ES-I3 (cell line): ENCODE results near the gene MEIS1.

Source experiments
- H3K36me3 ChIP-seq: 2 replicates; pipeline ENCODE4 v1.6.1; 2013; ENCODE audit warnings: mild to moderate bottlenecking, low read length, control low read depth, moderate library complexity; ENCODE audit not compliant: insufficient read depth
- H3K4me1 ChIP-seq: 2 replicates; pipeline ENCODE4 v1.6.1; 2013; ENCODE audit warnings: mild to moderate bottlenecking, control low read depth, low read length; ENCODE audit not compliant: insufficient read depth
- H3K9ac ChIP-seq: 2 replicates; pipeline ENCODE4 v1.6.1; 2013; ENCODE audit warnings: low read depth, mild to moderate bottlenecking, low read length, moderate library complexity
- H3K9me3 ChIP-seq: 2 replicates; pipeline ENCODE4 v1.6.1; 2013; ENCODE audit warnings: mild to moderate bottlenecking, low read length, moderate library complexity; ENCODE audit not compliant: control insufficient read depth, insufficient read depth

The MEIS1 gene

GRCh38 chr2:66445076-66445924 is 10.4 kb downstream of the MEIS1 start:
- Histone ChIP-seq H3K9ac (peak overlapping the region; percentile 53; the same call in 1 of the 2 replicates), H3K4me1 (peaks cover 20% of the 10 kb centered on the region), H3K36me3 (no peaks in the 10 kb centered on the region), H3K9me3 (no peaks in the 10 kb centered on the region)

GRCh38 chr2:66445925-66446871 is 11.3 kb downstream of the MEIS1 start:
- H3K36me3 ChIP-seq, result no peaks in the 10 kb centered on the region

DNA sequence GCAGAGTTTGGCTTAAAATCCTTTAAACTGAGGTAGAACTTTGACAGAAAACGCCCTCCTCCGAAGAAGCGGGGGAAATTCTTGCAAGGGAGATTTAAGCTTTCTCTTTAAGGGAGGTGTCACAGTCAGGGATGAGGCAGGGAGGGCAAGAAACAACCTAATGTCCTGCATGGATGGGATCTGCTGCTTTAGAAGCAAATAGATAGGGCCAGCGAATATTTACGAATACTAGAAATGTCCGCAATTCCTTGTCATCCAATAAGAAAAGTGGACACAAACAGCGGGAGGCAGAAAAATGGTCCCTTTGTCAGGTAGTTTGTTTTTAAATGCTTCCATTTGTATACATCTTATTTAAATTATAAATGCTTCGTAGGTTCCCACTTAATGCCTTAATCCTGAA is 12.0 kb downstream of the MEIS1 start:
- Histone ChIP-seq H3K9ac (peak overlapping the region; percentile 53; the same call in 1 of the 2 replicates), H3K36me3 (no peaks in the 10 kb centered on the region), H3K4me1 (peaks cover 11% of the 10 kb centered on the region), H3K9me3 (no peaks in the 10 kb centered on the region)

More at GRCh38 chr2:66445925-66446871, 11.3 kb downstream of the MEIS1 start:
- no peaks in the 10 kb centered on the region for H3K9me3 ChIP-seq
- peak overlapping the region; percentile 53 for H3K9ac ChIP-seq
- H3K4me1 ChIP-seq, result peaks cover 19% of the 10 kb centered on the region

DNA sequence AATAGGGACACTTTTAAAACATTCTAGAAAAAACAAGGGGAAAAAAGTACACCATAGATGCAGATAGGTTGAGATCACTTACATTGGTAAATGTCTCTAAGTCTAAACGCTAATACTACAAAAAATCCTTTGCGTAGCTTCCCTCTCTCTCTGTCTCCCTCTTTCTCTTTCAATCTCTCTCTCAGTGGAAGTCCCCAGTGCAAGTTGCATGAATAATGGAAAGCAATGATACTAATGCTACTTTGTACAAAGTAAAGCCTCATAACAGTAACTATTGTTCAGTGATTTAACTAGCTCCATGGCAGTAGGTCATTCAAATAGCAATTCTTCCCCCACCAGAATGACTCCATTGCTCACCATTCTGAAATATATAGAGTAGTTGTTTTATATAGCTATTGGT is 12.8 kb downstream of the MEIS1 start:
- H3K9ac ChIP-seq, result no peak overlapping the region
- no peaks in the 10 kb centered on the region for H3K9me3 ChIP-seq
- H3K36me3 ChIP-seq, result no peaks in the 10 kb centered on the region
- H3K4me1 ChIP-seq, result peaks cover 10% of the 10 kb centered on the region

- Histone ChIP-seq H3K9me3 (no peaks in the 10 kb centered on the region), H3K4me1 (peaks cover 10% of the 10 kb centered on the region; the same call in 1 of the 2 replicates), H3K36me3 (no peaks in the 10 kb centered on the region), H3K9ac (no peak overlapping the region)
Measured at GRCh38 chr2:66448136-66448991, 13.4 kb downstream of the MEIS1 start.

DNA sequence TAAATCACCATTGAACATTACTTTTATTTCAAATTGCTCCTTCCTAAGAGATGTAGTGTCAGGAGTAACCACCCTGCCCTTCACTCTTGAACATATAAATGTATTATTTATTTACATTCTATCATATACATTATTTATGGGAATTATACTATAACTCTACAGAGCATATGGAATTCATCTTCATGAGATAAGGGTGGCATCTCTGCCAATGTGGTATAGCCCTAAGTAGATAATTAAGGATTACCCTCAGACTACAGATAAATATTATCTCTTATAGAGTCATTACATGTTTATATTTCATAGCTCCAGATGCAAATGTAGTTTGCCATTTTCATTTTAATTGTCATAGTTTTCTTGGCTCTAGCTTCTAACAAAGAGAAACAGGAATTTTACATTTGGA is 17.3 kb downstream of the MEIS1 start:
- Histone ChIP-seq H3K4me1 (no peaks in the 10 kb centered on the region), H3K36me3 (no peaks in the 10 kb centered on the region), H3K9ac (no peak overlapping the region), H3K9me3 (no peaks in the 10 kb centered on the region)

GRCh38 chr2:66452917-66453316 is 18.0 kb downstream of the MEIS1 start:
- Histone ChIP-seq H3K9ac (no peak overlapping the region), H3K4me1 (no peaks in the 10 kb centered on the region), H3K36me3 (no peaks in the 10 kb centered on the region), H3K9me3 (no peaks in the 10 kb centered on the region)

DNA sequence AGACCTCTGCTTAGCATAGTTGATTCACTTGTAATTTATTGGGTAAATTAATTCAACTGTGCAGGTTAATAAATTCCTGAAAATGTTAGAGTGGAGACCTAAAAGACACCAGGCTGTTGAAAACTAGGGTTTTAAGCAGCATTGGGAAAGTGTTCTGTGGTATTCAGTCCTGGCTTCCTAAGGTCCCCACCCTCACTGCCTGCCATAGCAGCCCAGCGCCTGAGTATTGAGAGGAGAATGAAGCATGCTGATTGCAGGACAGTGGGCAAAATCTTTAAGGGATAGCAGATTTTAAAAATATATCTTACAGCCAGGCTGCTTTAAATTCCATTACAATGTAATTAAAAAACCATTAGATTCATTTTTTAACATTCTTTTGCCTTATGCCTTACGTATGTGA is 20.6 kb downstream of the MEIS1 start:
- H3K9ac ChIP-seq, result no peak overlapping the region
- H3K4me1 ChIP-seq, result no peaks in the 10 kb centered on the region
- H3K9me3 ChIP-seq, result no peaks in the 10 kb centered on the region
- no peaks in the 10 kb centered on the region for H3K36me3 ChIP-seq

DNA sequence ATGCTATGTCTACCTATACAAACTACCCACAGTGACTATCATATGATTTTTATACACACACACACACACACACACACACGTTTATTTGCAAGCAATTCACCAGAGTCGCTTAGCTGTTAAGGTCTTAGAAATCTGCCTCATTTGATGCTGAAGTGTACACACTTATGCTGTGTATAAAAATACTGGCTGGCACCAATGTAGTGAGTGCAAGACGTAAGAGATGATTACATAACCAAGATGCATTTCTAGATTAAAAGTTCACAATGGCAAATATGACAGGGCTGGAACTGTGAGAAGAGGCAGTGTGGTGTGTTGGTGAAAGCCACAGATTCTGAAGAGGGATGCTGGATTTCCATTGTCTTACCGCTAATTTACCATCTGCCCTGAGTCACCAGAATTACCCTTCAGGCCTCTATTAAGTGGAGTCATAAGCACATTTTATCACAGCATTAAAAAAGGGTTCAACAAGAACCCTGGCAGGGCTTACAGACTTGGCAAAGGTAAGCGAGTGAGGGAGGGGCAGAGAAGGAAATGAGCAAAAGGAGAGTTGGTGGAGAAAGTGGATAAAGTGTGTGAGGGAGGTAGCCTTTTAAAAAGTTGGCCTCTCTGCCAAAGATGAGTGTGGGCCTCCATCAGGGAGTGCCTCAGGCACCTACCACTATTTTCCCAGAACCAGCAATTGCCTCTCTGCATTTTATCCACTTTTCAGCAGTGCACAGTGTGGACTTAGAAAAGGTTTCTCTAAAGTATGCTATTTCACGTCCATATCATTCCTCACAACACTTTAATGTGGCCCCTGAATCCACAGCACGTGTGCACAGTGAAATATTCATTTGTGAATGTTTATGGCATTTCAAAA is 21.5 kb downstream of the MEIS1 start:
- Histone ChIP-seq H3K36me3 (no peaks in the 10 kb centered on the region), H3K9me3 (no peaks in the 10 kb centered on the region), H3K9ac (no peak overlapping the region), H3K4me1 (no peaks in the 10 kb centered on the region)

- no peaks in the 10 kb centered on the region for H3K4me1 ChIP-seq
- H3K36me3 ChIP-seq, result no peaks in the 10 kb centered on the region
- no peaks in the 10 kb centered on the region for H3K9me3 ChIP-seq
- H3K9ac ChIP-seq, result no peak overlapping the region
Measured at GRCh38 chr2:66457545-66457944, 22.6 kb downstream of the MEIS1 start.

- Histone ChIP-seq H3K4me1 (no peaks in the 10 kb centered on the region), H3K9ac (no peak overlapping the region), H3K36me3 (no peaks in the 10 kb centered on the region)
Measured at GRCh38 chr2:66460031-66460430, 25.1 kb downstream of the MEIS1 start.

GRCh38 chr2:66461001-66461663 is 26.2 kb downstream of the MEIS1 start:
- no peak overlapping the region for H3K9ac ChIP-seq

More at GRCh38 chr2:66460031-66460430, 25.1 kb downstream of the MEIS1 start:
- H3K9me3 ChIP-seq, result no peaks in the 10 kb centered on the region

More at GRCh38 chr2:66461001-66461663, 26.2 kb downstream of the MEIS1 start:
- Histone ChIP-seq H3K9me3 (no peaks in the 10 kb centered on the region), H3K4me1 (no peaks in the 10 kb centered on the region), H3K36me3 (no peaks in the 10 kb centered on the region)
